WTC11 (cell line): ENCODE results near the gene MAGI2. TPM values are rescaled to one million over a fixed set of nuclear protein-coding genes. Genes with fewer than 3 reads are reported as not detected.

Experiments
- ATAC-seq: fragments of 200-7000 bp; cut with Tn5 transposase; 2 replicates; pipeline ENCODE4 v1.10.0; 2021; ENCODE audit warnings: mild to moderate bottlenecking, moderate library complexity
- CTCF ChIA-PET: fragments of 300-600 bp; sonication (Branson Sonifier 250); formaldehyde crosslinking; loops from one replicate; lab custom pipeline; 2021; ENCODE audit warnings: antibody characterized with exemption; lab: Charles Lee
- POLR2A ChIA-PET: fragments of 350-600 bp; sonication (Branson Sonifier 250); formaldehyde crosslinking; loops from one replicate; lab custom pipeline; 2021; ENCODE audit warnings: antibody characterized with exemption; lab: Charles Lee
- DNase-seq: peaks from one replicate; pipeline ENCODE4 v3.0.0; 2021; ENCODE audit warnings: low spot score
- H3K27ac Mint-ChIP-seq: 2 replicates; pipeline ENCODE4 v1.8.0; 2021; ENCODE audit warnings: mixed read lengths
- H3K27me3 Mint-ChIP-seq: 2 replicates; pipeline ENCODE4 v1.8.0; 2021; ENCODE audit warnings: low read depth, mild to moderate bottlenecking, moderate library complexity, mixed read lengths
- H3K36me3 Mint-ChIP-seq: 2 replicates; pipeline ENCODE4 v1.8.0; 2021; ENCODE audit warnings: mixed read lengths
- H3K4me1 Mint-ChIP-seq: 2 replicates; pipeline ENCODE4 v1.8.0; 2022; ENCODE audit warnings: mixed read lengths
- H3K4me3 Mint-ChIP-seq: 2 replicates; pipeline ENCODE4 v1.8.0; 2021; ENCODE audit warnings: mild to moderate bottlenecking, moderate library complexity, mixed read lengths
- H3K9me3 Mint-ChIP-seq: 2 replicates; pipeline ENCODE4 v1.8.0; 2021; ENCODE audit warnings: mixed read lengths
- ATF1 ChIP-seq: sonication (generic); formaldehyde crosslinking; IDR thresholded peaks from 2 replicates; pipeline ENCODE4 v1.8.1; 2023; ENCODE audit warnings: mild to moderate bottlenecking, moderate library complexity, missing genetic modification reagents
- ATF2 ChIP-seq: sonication (generic); formaldehyde crosslinking; IDR thresholded peaks from 2 replicates; pipeline ENCODE4 v1.8.1; 2022; ENCODE audit warnings: low read depth, missing genetic modification reagents, borderline replicate concordance
- CREB1 ChIP-seq: sonication (generic); formaldehyde crosslinking; IDR thresholded peaks from 2 replicates; pipeline ENCODE4 v1.8.0; 2023; ENCODE audit warnings: mild to moderate bottlenecking, missing genetic modification reagents
- E2F5 ChIP-seq: sonication (generic); formaldehyde crosslinking; IDR thresholded peaks from 2 replicates; pipeline ENCODE4 v1.8.1; 2022; ENCODE audit warnings: mild to moderate bottlenecking, moderate library complexity, missing genetic modification reagents
- FOXJ3 ChIP-seq: sonication (generic); formaldehyde crosslinking; IDR thresholded peaks from 2 replicates; pipeline ENCODE4 v1.9.0; 2021; ENCODE audit warnings: missing genetic modification reagents, mild to moderate bottlenecking, borderline replicate concordance
- FOXP1 ChIP-seq: sonication (generic); formaldehyde crosslinking; IDR thresholded peaks from 2 replicates; pipeline ENCODE4 v1.8.0; 2022; ENCODE audit warnings: missing genetic modification reagents, mild to moderate bottlenecking, moderate library complexity, borderline replicate concordance
- JUN ChIP-seq: sonication (generic); formaldehyde crosslinking; IDR thresholded peaks from 2 replicates; pipeline ENCODE4 v1.8.0; 2023; ENCODE audit warnings: mild to moderate bottlenecking, missing genetic modification reagents
- KAT7 ChIP-seq: sonication (generic); formaldehyde crosslinking; IDR thresholded peaks from 2 replicates; pipeline ENCODE4 v1.8.1; 2023; ENCODE audit warnings: missing genetic modification reagents, mild to moderate bottlenecking, borderline replicate concordance
- MXD4 ChIP-seq: fragments of 250-450 bp; sonication (Bioruptor Pico); IDR thresholded peaks from 2 replicates; pipeline ENCODE4 v1.8.0; 2021; ENCODE audit warnings: mild to moderate bottlenecking, moderate library complexity, borderline replicate concordance
- NFE2L1 ChIP-seq: sonication (generic); formaldehyde crosslinking; IDR thresholded peaks from 2 replicates; pipeline ENCODE4 v1.8.1; 2023; ENCODE audit warnings: missing genetic modification reagents
- TEAD1 ChIP-seq: sonication (generic); formaldehyde crosslinking; IDR thresholded peaks from 2 replicates; pipeline ENCODE4 v1.8.0; 2022; ENCODE audit warnings: mild to moderate bottlenecking, missing genetic modification reagents
- TEAD4 ChIP-seq: sonication (generic); formaldehyde crosslinking; IDR thresholded peaks from 2 replicates; pipeline ENCODE4 v1.8.0; 2022; ENCODE audit warnings: mild to moderate bottlenecking, missing genetic modification reagents
- TP53 ChIP-seq: sonication (generic); formaldehyde crosslinking; IDR thresholded peaks from 2 replicates; pipeline ENCODE4 v1.8.1; 2023; ENCODE audit warnings: mild to moderate bottlenecking, missing genetic modification reagents
- ZNF138 ChIP-seq: sonication (generic); formaldehyde crosslinking; conservative IDR thresholded peaks from 2 replicates; pipeline ENCODE4 v1.8.1; 2022; ENCODE audit warnings: mild to moderate bottlenecking, moderate library complexity, missing genetic modification reagents
- ZNF232 ChIP-seq: sonication (generic); formaldehyde crosslinking; IDR thresholded peaks from 2 replicates; pipeline ENCODE4 v1.8.0; 2022; ENCODE audit warnings: mild to moderate bottlenecking, missing genetic modification reagents
- ZNF317 ChIP-seq: sonication (generic); formaldehyde crosslinking; IDR thresholded peaks from 2 replicates; pipeline ENCODE4 v1.8.1; 2023; ENCODE audit warnings: low read depth, mild to moderate bottlenecking, moderate library complexity, missing genetic modification reagents, borderline replicate concordance
- ZNF423 ChIP-seq: fragments of 250-450 bp; sonication (Bioruptor Pico); IDR thresholded peaks from 2 replicates; pipeline ENCODE4 v2.1.2; 2022; ENCODE audit warnings: mild to moderate bottlenecking, moderate library complexity
- ZNF671 ChIP-seq: fragments of 250-450 bp; sonication (Bioruptor Pico); IDR thresholded peaks from 2 replicates; pipeline ENCODE4 v1.8.0; 2021; ENCODE audit warnings: mild to moderate bottlenecking
- total RNA-seq: library from RNA; stranded (reverse); gene quantifications from 3 replicates; pipeline ENCODE4 v1.2.3, GENCODE V29; 2021
- TF ChIP-seq, protein P1 (sequence below): fragments of 250-450 bp; sonication (Bioruptor Pico); IDR thresholded peaks from 2 replicates; pipeline ENCODE4 v1.9.0; 2021; ENCODE audit warnings: mild to moderate bottlenecking
- TF ChIP-seq, protein P2 (sequence below): sonication (generic); formaldehyde crosslinking; IDR thresholded peaks from 2 replicates; pipeline ENCODE4 v1.8.0; 2022; ENCODE audit warnings: missing genetic modification reagents
- TF ChIP-seq, protein P3 (sequence below): sonication (generic); formaldehyde crosslinking; IDR thresholded peaks from 2 replicates; pipeline ENCODE4 v1.8.1; 2022; ENCODE audit warnings: low read depth, mild to moderate bottlenecking, moderate library complexity, missing genetic modification reagents, borderline replicate concordance

Gene MAGI2
- total RNA-seq, 1 experiment from 2014 or later, result 26.6 TPM

DNA sequence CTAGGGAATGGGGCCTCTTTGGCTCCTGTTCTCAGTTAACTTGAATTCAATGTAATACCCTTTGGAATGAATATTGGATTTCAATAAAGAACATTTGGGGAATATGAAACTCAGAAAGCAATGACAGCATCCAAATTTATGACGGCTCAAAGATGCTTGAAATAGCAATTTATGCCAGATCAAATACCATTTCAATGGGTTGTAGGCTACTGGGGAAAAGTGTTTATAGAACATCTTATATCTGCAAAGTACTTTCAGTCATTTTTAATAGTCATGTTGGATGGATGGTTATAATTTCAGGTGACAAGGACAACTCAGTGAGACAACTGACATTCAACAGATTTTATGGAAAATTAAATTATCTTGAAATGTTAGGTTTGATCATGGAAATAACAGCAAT lies 882.2 kb downstream of the MAGI2 start:
- ChIA-PET POLR2A (no interaction called here), CTCF (no interaction called here)
- Mint-ChIP-seq H3K9me3 (no peaks in the 10 kb centered on the region), H3K4me3 (no peak overlapping the region), H3K36me3 (peaks cover 8% of the 10 kb centered on the region; the same call in 1 of the 2 replicates), H3K27me3 (no peaks in the 10 kb centered on the region), H3K4me1 (peaks cover 48% of the 10 kb centered on the region), H3K27ac (peak overlapping the region; percentile 85)
- no peak for ATAC-seq
- no peak for TF ChIP-seq ATF1 (CRISPR knock-in tag)
- TF ChIP-seq, protein P1, sequence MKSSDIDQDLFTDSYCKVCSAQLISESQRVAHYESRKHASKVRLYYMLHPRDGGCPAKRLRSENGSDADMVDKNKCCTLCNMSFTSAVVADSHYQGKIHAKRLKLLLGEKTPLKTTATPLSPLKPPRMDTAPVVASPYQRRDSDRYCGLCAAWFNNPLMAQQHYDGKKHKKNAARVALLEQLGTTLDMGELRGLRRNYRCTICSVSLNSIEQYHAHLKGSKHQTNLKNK, result no peak
- TF ChIP-seq, protein P2, sequence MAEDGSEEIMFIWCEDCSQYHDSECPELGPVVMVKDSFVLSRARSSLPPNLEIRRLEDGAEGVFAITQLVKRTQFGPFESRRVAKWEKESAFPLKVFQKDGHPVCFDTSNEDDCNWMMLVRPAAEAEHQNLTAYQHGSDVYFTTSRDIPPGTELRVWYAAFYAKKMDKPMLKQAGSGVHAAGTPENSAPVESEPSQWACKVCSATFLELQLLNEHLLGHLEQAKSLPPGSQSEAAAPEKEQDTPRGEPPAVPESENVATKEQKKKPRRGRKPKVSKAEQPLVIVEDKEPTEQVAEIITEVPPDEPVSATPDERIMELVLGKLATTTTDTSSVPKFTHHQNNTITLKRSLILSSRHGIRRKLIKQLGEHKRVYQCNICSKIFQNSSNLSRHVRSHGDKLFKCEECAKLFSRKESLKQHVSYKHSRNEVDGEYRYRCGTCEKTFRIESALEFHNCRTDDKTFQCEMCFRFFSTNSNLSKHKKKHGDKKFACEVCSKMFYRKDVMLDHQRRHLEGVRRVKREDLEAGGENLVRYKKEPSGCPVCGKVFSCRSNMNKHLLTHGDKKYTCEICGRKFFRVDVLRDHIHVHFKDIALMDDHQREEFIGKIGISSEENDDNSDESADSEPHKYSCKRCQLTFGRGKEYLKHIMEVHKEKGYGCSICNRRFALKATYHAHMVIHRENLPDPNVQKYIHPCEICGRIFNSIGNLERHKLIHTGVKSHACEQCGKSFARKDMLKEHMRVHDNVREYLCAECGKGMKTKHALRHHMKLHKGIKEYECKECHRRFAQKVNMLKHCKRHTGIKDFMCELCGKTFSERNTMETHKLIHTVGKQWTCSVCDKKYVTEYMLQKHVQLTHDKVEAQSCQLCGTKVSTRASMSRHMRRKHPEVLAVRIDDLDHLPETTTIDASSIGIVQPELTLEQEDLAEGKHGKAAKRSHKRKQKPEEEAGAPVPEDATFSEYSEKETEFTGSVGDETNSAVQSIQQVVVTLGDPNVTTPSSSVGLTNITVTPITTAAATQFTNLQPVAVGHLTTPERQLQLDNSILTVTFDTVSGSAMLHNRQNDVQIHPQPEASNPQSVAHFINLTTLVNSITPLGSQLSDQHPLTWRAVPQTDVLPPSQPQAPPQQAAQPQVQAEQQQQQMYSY (CRISPR knock-in tag), result no peak
- TF ChIP-seq TEAD4, result no peak
- TF ChIP-seq JUN (CRISPR knock-in tag), result no peak
- TF ChIP-seq NFE2L1, result no peak
- TF ChIP-seq CREB1, result no peak
- TF ChIP-seq MXD4 (CRISPR knock-in tag), result no peak
- no peak for TF ChIP-seq ZNF138 (CRISPR knock-in tag)
- TF ChIP-seq TP53 (CRISPR knock-in tag), result no peak
- TF ChIP-seq KAT7 (CRISPR knock-in tag), result no peak
- TF ChIP-seq FOXP1, result no peak
- DNase-seq, result no peak

DNA sequence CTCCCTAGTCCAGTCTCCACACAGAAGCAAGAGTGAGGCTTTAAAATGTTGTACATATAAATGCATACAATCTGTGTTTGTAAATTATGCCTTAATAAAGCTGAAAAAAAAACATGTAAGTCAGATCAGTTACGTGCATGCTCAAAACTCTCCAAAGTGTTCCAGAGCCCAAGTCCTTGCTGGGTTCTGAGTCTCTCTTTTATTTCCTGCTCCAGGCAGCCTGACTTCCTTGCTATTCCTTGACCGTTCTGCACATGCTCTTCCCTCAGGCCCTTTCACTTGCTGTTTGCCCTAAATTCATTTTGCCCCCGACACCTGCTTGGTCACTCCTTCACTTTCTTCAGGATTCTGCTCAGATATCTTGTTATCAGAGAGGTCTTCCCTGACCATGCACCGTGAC lies 884.8 kb downstream of the MAGI2 start:
- peaks cover 39% of the 10 kb centered on the region for H3K4me1 Mint-ChIP-seq
- no peak overlapping the region for H3K27ac Mint-ChIP-seq
- H3K4me3 Mint-ChIP-seq, result no peak overlapping the region
- peak; percentile 50 for ATAC-seq
- no peak for DNase-seq
- H3K27me3 Mint-ChIP-seq, result no peaks in the 10 kb centered on the region
- no peaks in the 10 kb centered on the region for H3K9me3 Mint-ChIP-seq
- TF ChIP-seq TEAD1 (CRISPR knock-in tag) (no peak), ZNF423 (CRISPR knock-in tag) (no peak), ZNF671 (no peak), ZNF232 (CRISPR knock-in tag) (no peak)
- peaks cover 2% of the 10 kb centered on the region; the same call in 1 of the 2 replicates for H3K36me3 Mint-ChIP-seq
- POLR2A ChIA-PET, result no interaction called here
- CTCF ChIA-PET, result no interaction called here

- Mint-ChIP-seq H3K4me3 (no peak overlapping the region), H3K9me3 (no peaks in the 10 kb centered on the region), H3K27ac (no peak overlapping the region)
- POLR2A ChIA-PET, result no interaction called here
- no peak for TF ChIP-seq KAT7 (CRISPR knock-in tag)
- TF ChIP-seq, all 79 proteins: peak for 0
- Mint-ChIP-seq H3K36me3 (no peaks in the 10 kb centered on the region), H3K27me3 (no peaks in the 10 kb centered on the region), H3K4me1 (peaks cover 45% of the 10 kb centered on the region)
- CTCF ChIA-PET, result no interaction called here
- DNase-seq (no peak), ATAC-seq (no peak)
Observed at GRCh38 chr7:78567836-78568235, 885.6 kb downstream of the MAGI2 start.

DNA sequence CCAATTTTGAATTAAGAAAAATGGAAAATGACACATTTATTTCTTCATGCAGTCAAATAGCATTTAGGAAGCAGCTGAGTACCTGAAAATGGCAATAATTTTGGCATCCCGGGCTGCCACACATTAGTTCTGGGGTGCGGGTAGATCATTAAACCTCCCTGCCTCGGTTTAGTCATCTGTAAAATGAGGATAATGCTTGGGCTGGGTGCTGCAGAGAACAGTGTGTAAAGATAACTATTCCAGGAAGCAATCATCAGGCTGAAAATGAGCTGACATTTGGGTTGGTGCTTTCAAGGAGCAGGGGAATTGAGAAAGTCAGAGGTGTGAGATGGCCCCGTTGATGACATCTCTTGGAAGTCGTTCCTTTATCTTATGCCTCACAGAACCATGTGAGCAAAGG lies 887.7 kb downstream of the MAGI2 start:
- Mint-ChIP-seq H3K36me3 (no peaks in the 10 kb centered on the region), H3K27me3 (no peaks in the 10 kb centered on the region), H3K9me3 (no peaks in the 10 kb centered on the region), H3K4me1 (peaks cover 52% of the 10 kb centered on the region), H3K4me3 (no peak overlapping the region), H3K27ac (peak overlapping the region; percentile 31)
- POLR2A ChIA-PET, result no interaction called here
- CTCF ChIA-PET, result no interaction called here
- no peak for DNase-seq
- no peak for ATAC-seq
- TF ChIP-seq ATF2 (no peak), FOXJ3 (CRISPR knock-in tag) (no peak), E2F5 (CRISPR knock-in tag) (no peak), ZNF423 (CRISPR knock-in tag) (no peak), ZNF317 (no peak)
- TF ChIP-seq, protein P3, sequence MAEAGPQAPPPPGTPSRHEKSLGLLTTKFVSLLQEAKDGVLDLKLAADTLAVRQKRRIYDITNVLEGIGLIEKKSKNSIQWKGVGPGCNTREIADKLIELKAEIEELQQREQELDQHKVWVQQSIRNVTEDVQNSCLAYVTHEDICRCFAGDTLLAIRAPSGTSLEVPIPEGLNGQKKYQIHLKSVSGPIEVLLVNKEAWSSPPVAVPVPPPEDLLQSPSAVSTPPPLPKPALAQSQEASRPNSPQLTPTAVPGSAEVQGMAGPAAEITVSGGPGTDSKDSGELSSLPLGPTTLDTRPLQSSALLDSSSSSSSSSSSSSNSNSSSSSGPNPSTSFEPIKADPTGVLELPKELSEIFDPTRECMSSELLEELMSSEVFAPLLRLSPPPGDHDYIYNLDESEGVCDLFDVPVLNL (CRISPR knock-in tag), result no peak
